ENCODE measurements around the gene DOCK3.

- TF ChIP-seq CSRNP3 (CRISPR knock-in tag; IDR thresholded peaks at IDR 0.05) (no peak), POU6F1 (CRISPR knock-in tag; IDR thresholded peaks at IDR 0.05; ENCODE audit: borderline replicate concordance, low read depth) (no peak), RARB (CRISPR knock-in tag; IDR thresholded peaks at IDR 0.05) (no peak), ZFP3 (CRISPR knock-in tag; IDR thresholded peaks at IDR 0.05) (no peak), PATZ1 (CRISPR knock-in tag; IDR thresholded peaks at IDR 0.05; ENCODE audit: borderline replicate concordance) (no peak), GLIS3 (CRISPR knock-in tag; IDR thresholded peaks at IDR 0.05) (no peak), ZFP30 (CRISPR knock-in tag; IDR thresholded peaks at IDR 0.05) (no peak), BACH2 (CRISPR knock-in tag; IDR thresholded peaks at IDR 0.05; ENCODE audit: borderline replicate concordance) (no peak), ZNF70 (CRISPR knock-in tag; IDR thresholded peaks at IDR 0.05) (no peak), OSR1 (CRISPR knock-in tag; IDR thresholded peaks at IDR 0.05) (no peak), CREB5 (CRISPR knock-in tag; IDR thresholded peaks at IDR 0.05; ENCODE audit: low read depth) (no peak), ARNTL (CRISPR knock-in tag; IDR thresholded peaks at IDR 0.05; ENCODE audit: borderline replicate concordance, low read depth) (no peak), TCF4 (CRISPR knock-in tag; IDR thresholded peaks at IDR 0.05; ENCODE audit: borderline replicate concordance) (no peak)
Measured at GRCh38 chr3:51353131-51353530, 678.4 kb downstream of the DOCK3 start.
